GM21723 (cell line): Measurements from ENCODE around the gene ETS1.
A peak's percentile ranks its signal among the peaks of the same experiment; 100 is the strongest.

Experiments
- ATAC-seq: cut with Tn5 transposase; IDR thresholded peaks from one replicate; pipeline ENCODE4 v1.9.1; 2021; ENCODE audit warnings: mild to moderate bottlenecking, moderate library complexity; ENCODE audit not compliant: unreplicated experiment

The ETS1 gene

GRCh38 chr11:128619540-128620308, 32.4 kb upstream of the ETS1 start:
- ATAC-seq, result no peak

GRCh38 chr11:128619007-128619406, 31.6 kb upstream of the ETS1 start:
- no peak for ATAC-seq

GRCh38 chr11:128618603-128619002, 31.2 kb upstream of the ETS1 start:
- no peak for ATAC-seq

GRCh38 chr11:128616161-128616560, 28.8 kb upstream of the ETS1 start:
- no peak for ATAC-seq

GRCh38 chr11:128615612-128616011, 28.3 kb upstream of the ETS1 start:
- ATAC-seq, result no peak

- no peak for ATAC-seq
Observed at GRCh38 chr11:128615076-128615475, 27.7 kb upstream of the ETS1 start.

GRCh38 chr11:128614026-128614425, 26.7 kb upstream of the ETS1 start:
- no peak for ATAC-seq

GRCh38 chr11:128613300-128613995, 26.1 kb upstream of the ETS1 start:
- no peak for ATAC-seq

GRCh38 chr11:128610721-128611617, 23.6 kb upstream of the ETS1 start:
- ATAC-seq, result peak; percentile 99

GRCh38 chr11:128609785-128610184, 22.4 kb upstream of the ETS1 start:
- no peak for ATAC-seq

- no peak for ATAC-seq
Observed at GRCh38 chr11:128608746-128609407, 21.5 kb upstream of the ETS1 start.

GRCh38 chr11:128607819-128608218, 20.5 kb upstream of the ETS1 start:
- no peak for ATAC-seq

GRCh38 chr11:128604723-128605122, 17.4 kb upstream of the ETS1 start:
- no peak for ATAC-seq

- no peak for ATAC-seq
Observed at GRCh38 chr11:128603752-128604414, 16.5 kb upstream of the ETS1 start.

GRCh38 chr11:128603003-128603696, 15.8 kb upstream of the ETS1 start:
- no peak for ATAC-seq

- no peak for ATAC-seq
Observed at GRCh38 chr11:128599729-128600128, 12.4 kb upstream of the ETS1 start.

- no peak for ATAC-seq
Observed at GRCh38 chr11:128598506-128599150, 11.3 kb upstream of the ETS1 start.

GRCh38 chr11:128598096-128598495, 10.7 kb upstream of the ETS1 start:
- ATAC-seq, result no peak

GRCh38 chr11:128597209-128597608, 9.9 kb upstream of the ETS1 start:
- ATAC-seq, result no peak
